Gastrocnemius medialis (tissue), 4 donors: ENCODE measurements around the gene SDR42E1. TPM values are rescaled to one million over a fixed set of nuclear protein-coding genes. Genes with fewer than 3 reads are reported as not detected.

Source experiments
- ATAC-seq, 2 donors: fragments of 150-250 bp; one replicate each; pipeline ENCODE4 v1.9.1; 2016
- DNase-seq, 2 donors: peaks; one replicate each; pipeline ENCODE4 v3.0.0-alpha.2; 2019
- H3K27ac ChIP-seq, 4 donors: fragments of 200-600 bp; sonication (generic); 1 replicate in 1 of 4; 2 replicates in 3 of 4; pipeline ENCODE4 v1.5.1; 2016 to 2018; ENCODE audit warnings: mild to moderate bottlenecking in 2 of 4, moderate library complexity in 1 of 4
- H3K27me3 ChIP-seq, 3 donors: fragments of 200-600 bp; sonication (generic) in 2 of 3; 1 replicate in 1 of 3; 2 replicates in 2 of 3; pipeline versions ENCODE4 v1.5.1 to v1.6.0; 2016 to 2019; ENCODE audit warnings: mild to moderate bottlenecking in 1 of 3, moderate library complexity in 1 of 3
- H3K36me3 ChIP-seq, 2 donors: fragments of 200-600 bp; sonication (generic) in 1 of 2; one replicate each; pipeline ENCODE4 v1.5.1; 2017 to 2018
- H3K4me1 ChIP-seq, 2 donors: fragments of 200-600 bp; sonication (generic) in 1 of 2; one replicate each; pipeline ENCODE4 v1.5.1; 2016 to 2017; ENCODE audit warnings: mild to moderate bottlenecking in 2 of 2
- H3K4me3 ChIP-seq, 4 donors: fragments of 200-600 bp; sonication (generic) in 3 of 4; 1 replicate in 1 of 4; 2 replicates in 3 of 4; pipeline ENCODE4 v1.5.1; 2016 to 2019; ENCODE audit warnings: mild to moderate bottlenecking in 2 of 4
- H3K9me3 ChIP-seq, 3 donors: fragments of 200-600 bp; sonication (generic) in 2 of 3; 1 replicate in 1 of 3; 2 replicates in 2 of 3; pipeline ENCODE4 v1.5.1; 2016 to 2019
- POLR2A ChIP-seq, 2 donors: fragments of 450-650 bp; IDR thresholded peaks; one replicate each; pipeline ENCODE4 v1.6.1; 2017; ENCODE audit warnings: antibody characterized with exemption in 2 of 2, mild to moderate bottlenecking in 2 of 2, moderate library complexity in 2 of 2
- in situ Hi-C, 4 donors: fragments of 200-750 bp; cut with MboI; loops; one replicate each; pipeline versions ENCODE4 v1.15.0 to v1.8.0; 2017; ENCODE audit warnings: low sequenced_read_pairs in 4 of 4
- intact Hi-C: fragments of 100-400 bp; cut with DNase I; formaldehyde crosslinking; loops from one replicate; pipeline ENCODE4 v1.15.1; 2023; ENCODE audit warnings: low total_unique reads
- total RNA-seq, 4 donors: library from RNA; depleted of rRNA; stranded (reverse); fragments of >200 nt; gene quantifications; one replicate each; pipeline versions ENCODE4 v1.1.0 to v1.2.3, GENCODE V29; 2016
- TF ChIP-seq, protein P1 (sequence below), 5 experiments: fragments of 450-650 bp in 3 of 5; fragments of 200-600 bp in 2 of 5; sonication (generic) in 2 of 5; IDR thresholded peaks in 4 of 5; conservative IDR thresholded peaks in 1 of 5; 1 replicate in 4 of 5; 2 replicates in 1 of 5; pipeline ENCODE4 v1.5.1; 2016 to 2019; ENCODE audit warnings: antibody characterized with exemption in 5 of 5, mild to moderate bottlenecking in 3 of 5, moderate library complexity in 3 of 5

The SDR42E1 gene
- total RNA-seq, 4 donors from 2014 or later = 0.02 TPM; not detected in 3

DNA sequence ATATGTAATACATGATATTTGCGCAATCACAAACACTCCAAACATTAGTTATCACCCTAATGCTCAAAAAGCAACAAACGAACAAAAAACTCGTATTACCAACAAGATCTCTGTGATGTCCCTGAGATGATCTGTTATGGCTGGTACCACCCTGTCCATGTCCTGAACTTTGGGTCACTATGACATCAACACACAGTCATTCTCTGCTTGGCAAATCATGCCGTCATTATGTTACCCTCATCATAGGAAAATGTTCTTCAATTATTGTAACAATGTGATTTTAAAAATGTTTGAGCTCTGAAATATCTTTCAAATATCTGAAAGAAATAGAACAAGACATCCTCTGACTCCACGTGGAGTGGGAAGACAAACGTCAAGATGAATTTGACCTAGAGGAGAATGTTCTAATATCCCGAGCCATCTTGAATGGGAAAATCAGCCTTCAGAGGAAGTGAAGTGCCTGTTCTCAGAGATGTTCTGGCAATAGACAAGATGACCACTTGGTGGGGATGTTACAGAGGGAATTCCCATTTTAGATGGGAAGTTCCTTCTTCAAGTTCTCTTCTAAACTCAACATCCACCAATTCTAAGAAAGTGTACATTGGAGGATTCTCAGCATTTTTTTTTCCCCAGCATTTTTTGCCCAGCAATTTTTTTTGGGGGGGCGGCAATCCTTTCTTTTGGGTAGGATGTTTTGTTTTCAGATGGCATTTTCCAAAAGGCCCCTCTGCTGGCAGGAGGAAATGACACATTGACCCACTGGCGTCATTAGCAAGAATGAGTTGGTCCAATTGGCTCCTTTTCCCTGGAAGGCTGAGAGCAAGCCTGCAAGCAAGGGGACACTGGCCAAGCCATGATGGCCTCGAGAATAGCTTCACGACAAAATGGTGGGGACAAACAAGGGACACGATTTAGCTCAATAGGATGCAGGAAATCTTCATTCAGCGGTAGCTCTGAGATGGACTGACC lies 20.1 kb upstream of the SDR42E1 start:
- Histone ChIP-seq H3K36me3 (no peaks in the 10 kb centered on the region), H3K4me1 (no peaks in the 10 kb centered on the region), H3K27ac (no peak overlapping the region), H3K9me3 (no peaks in the 10 kb centered on the region), H3K27me3 (no peaks in the 10 kb centered on the region), H3K4me3 (no peak overlapping the region)
- ATAC-seq (no peak), DNase-seq (no peak)
- in situ Hi-C loops = no loop called here
- intact Hi-C loops = no loop called here
- TF ChIP-seq, protein P1, sequence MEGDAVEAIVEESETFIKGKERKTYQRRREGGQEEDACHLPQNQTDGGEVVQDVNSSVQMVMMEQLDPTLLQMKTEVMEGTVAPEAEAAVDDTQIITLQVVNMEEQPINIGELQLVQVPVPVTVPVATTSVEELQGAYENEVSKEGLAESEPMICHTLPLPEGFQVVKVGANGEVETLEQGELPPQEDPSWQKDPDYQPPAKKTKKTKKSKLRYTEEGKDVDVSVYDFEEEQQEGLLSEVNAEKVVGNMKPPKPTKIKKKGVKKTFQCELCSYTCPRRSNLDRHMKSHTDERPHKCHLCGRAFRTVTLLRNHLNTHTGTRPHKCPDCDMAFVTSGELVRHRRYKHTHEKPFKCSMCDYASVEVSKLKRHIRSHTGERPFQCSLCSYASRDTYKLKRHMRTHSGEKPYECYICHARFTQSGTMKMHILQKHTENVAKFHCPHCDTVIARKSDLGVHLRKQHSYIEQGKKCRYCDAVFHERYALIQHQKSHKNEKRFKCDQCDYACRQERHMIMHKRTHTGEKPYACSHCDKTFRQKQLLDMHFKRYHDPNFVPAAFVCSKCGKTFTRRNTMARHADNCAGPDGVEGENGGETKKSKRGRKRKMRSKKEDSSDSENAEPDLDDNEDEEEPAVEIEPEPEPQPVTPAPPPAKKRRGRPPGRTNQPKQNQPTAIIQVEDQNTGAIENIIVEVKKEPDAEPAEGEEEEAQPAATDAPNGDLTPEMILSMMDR (IDR thresholded peaks at IDR 0.05 in 4 of 5, conservative IDR thresholded peaks at IDR 0.05 in 1 of 5) = no peak
- TF ChIP-seq POLR2A (IDR thresholded peaks at IDR 0.05) = no peak

- intact Hi-C loops = no loop called here
- no peaks in the 10 kb centered on the region for H3K9me3 ChIP-seq
Measured at GRCh38 chr16:82027629-82028064, 16.4 kb upstream of the SDR42E1 start.

GRCh38 chr16:82024883-82025282 lies 13.6 kb upstream of the SDR42E1 start:
- in situ Hi-C loops (loop anchor here in 1 of 4 donors (25.0 kb wide), 1 partner anchor 87 kb away; no protein-coding TSS in a partner anchor), intact Hi-C loops (no loop called here)
- ATAC-seq = no peak
- Histone ChIP-seq H3K9me3 (no peaks in the 10 kb centered on the region), H3K27ac (no peak overlapping the region), H3K4me1 (no peaks in the 10 kb centered on the region), H3K4me3 (no peak overlapping the region), H3K36me3 (no peaks in the 10 kb centered on the region), H3K27me3 (no peaks in the 10 kb centered on the region)
- DNase-seq = no peak
- TF ChIP-seq, protein P1 (IDR thresholded peaks at IDR 0.05 in 4 of 5, conservative IDR thresholded peaks at IDR 0.05 in 1 of 5) = no peak
- TF ChIP-seq POLR2A (IDR thresholded peaks at IDR 0.05) = no peak

More at GRCh38 chr16:82027629-82028064, 16.4 kb upstream of the SDR42E1 start:
- DNase-seq (no peak), ATAC-seq (no peak)
- Histone ChIP-seq H3K27me3 (no peaks in the 10 kb centered on the region), H3K4me1 (no peaks in the 10 kb centered on the region), H3K36me3 (no peaks in the 10 kb centered on the region), H3K4me3 (no peak overlapping the region), H3K27ac (no peak overlapping the region)
- in situ Hi-C loops = no loop called here
- TF ChIP-seq, protein P1 (IDR thresholded peaks at IDR 0.05 in 4 of 5, conservative IDR thresholded peaks at IDR 0.05 in 1 of 5) = no peak
- TF ChIP-seq POLR2A (IDR thresholded peaks at IDR 0.05) = no peak

DNA sequence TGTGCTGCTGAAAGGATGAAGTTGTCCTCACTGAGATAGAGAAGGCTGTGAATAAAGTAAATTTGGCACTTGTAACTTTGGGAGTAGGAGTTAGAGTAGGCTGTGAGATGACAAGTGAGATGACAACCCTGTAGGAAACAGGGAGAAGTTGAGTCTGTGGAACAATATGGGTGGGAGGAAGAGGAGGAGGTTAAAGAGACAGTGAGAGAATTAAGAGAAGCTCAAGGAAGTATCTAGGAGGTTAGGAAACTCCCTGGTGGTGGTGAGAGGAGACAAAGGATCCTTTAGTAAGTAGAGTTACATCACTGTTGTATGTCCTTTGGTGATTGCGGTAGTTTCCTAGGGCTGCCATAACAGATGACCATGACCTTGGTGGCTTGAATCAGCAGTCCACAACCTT lies 13.0 kb upstream of the SDR42E1 start:
- Histone ChIP-seq H3K27ac (no peak overlapping the region), H3K4me1 (no peaks in the 10 kb centered on the region), H3K4me3 (no peak overlapping the region), H3K9me3 (no peaks in the 10 kb centered on the region), H3K36me3 (no peaks in the 10 kb centered on the region), H3K27me3 (no peaks in the 10 kb centered on the region)
- intact Hi-C loops = no loop called here
- in situ Hi-C loops = loop anchor here in 1 of 4 donors (25.0 kb wide), 1 partner anchor 88 kb away; no protein-coding TSS in a partner anchor
- TF ChIP-seq, protein P1 (IDR thresholded peaks at IDR 0.05 in 4 of 5, conservative IDR thresholded peaks at IDR 0.05 in 1 of 5) = no peak
- no peak for TF ChIP-seq POLR2A (IDR thresholded peaks at IDR 0.05)
- no peak for ATAC-seq
- no peak for DNase-seq
